Measurements from ENCODE around the gene ZSWIM1.
"Not testable (repeated sequence)": the region's sequence is repeated elsewhere in the genome, so short reads cannot be mapped to it uniquely, and the experiment has no call there.

ZSWIM1 gene

GRCh38 chr20:45853484-45853883 lies 27.5 kb upstream of the ZSWIM1 start:
- DNase-seq (ENCODE audit: extremely low read depth in 1 of 2, low read depth in 1 of 2): no peak

DNA sequence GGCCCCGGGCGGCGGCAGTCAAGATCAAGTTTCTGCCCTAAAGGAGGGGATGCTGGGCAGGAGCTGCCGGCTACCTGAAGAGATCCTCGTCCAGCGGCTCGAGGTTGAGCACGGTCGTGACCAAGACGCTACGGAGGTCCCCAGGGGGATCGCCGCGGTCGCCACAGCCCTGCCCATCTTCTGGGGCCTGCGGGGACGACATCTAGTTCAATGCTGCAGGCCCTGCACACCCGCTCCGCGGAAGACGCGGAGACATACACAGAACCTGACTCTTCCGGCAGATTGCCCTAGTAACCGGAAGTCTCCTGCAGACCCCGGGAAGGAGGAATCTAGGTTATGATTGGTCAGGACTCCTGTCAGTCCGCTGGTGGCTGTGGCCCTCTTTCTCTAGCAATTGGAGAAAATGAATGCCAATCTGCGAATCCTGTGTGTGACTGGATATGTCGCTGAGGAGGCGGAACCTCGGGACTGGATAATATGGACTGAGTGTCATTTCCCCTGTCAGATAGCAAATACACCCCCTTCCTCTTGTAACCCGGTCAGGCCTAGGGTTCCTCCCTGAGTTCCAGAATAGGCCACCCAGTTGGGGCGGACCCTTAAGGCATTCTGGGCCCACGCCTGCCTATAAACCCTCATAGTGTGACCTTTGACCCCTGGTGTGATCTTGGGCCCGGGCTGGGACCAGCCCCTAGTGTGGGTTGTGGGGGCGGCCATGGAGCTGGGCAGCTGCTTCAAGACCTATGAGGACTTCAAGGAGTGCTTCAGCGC lies 23.7 kb upstream of the ZSWIM1 start, which contains the start of the genes ACOT8 and ZSWIM3:
ACOT8 (minus strand) TSS at position 279 of the 768 bp plus-strand sequence; CDS start at position 202, 77 bp downstream.
ZSWIM3 (plus strand) TSS at position 501 of the 768 bp plus-strand sequence; CDS start at position 713, 212 bp downstream.
- peak; percentile 71 to 91 for DNase-seq (ENCODE audit: extremely low read depth in 1 of 2, low read depth in 1 of 2)

- no peak for DNase-seq (ENCODE audit: extremely low read depth in 1 of 2, low read depth in 1 of 2)
These were observed 23.2 kb upstream of the ZSWIM1 start for GRCh38 chr20:45857882-45858216.

DNA sequence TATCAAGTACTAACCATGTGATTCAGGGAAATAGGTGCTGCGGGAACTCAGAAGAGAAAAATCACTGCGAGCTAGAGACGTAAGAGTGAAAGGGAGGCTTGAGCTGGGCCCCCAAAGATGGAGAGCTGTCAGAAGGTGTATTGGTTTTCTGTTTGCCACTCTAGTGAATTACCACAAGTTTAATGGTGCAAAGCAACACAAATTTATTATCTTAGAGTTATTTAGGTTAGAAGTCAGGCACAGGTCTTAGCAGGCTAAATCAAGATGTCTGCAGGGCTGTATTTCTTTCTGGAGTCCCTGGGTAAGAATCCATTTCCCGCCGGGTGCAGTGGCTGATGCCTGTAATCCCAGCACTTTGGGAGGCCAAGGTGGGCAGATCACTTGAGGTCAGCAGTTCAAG lies 21.1 kb upstream of the ZSWIM1 start:
- no peak for DNase-seq (ENCODE audit: extremely low read depth in 1 of 2, low read depth in 1 of 2)

DNA sequence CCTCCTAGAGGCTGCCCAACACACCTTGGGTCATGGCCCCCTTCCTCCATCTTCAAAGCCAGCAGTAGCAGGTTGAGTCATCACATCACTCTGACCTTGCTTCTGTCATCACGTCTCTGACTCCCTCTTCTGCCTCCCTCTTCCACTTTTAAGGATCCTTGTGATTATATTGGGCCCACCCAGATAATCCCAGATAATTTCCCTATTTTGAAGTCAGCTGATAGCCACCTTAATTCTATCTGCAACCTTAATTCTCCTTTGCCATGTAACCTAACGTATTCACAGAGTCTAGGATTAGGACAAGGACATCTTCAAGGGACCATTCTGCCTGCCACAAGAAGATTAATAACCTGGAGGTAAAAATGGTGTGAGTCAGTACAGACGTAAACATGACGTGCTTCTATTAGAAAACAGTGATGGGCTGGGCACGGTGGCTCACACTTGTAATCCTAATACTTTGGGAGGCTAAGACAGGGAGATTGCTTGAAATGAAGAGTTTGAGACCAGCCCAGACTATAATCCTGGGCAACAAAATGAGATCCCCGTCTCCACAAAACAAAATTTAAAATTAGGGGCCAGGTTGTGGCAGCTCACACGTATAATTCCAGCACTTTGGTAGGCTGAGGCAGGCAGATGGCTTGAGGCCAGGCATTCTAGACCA lies 20.3 kb upstream of the ZSWIM1 start:
- no peak for DNase-seq (ENCODE audit: extremely low read depth in 1 of 2, low read depth in 1 of 2)

GRCh38 chr20:45861221-45862075 lies 19.6 kb upstream of the ZSWIM1 start:
- no peak for DNase-seq (ENCODE audit: extremely low read depth in 1 of 2, low read depth in 1 of 2)

DNA sequence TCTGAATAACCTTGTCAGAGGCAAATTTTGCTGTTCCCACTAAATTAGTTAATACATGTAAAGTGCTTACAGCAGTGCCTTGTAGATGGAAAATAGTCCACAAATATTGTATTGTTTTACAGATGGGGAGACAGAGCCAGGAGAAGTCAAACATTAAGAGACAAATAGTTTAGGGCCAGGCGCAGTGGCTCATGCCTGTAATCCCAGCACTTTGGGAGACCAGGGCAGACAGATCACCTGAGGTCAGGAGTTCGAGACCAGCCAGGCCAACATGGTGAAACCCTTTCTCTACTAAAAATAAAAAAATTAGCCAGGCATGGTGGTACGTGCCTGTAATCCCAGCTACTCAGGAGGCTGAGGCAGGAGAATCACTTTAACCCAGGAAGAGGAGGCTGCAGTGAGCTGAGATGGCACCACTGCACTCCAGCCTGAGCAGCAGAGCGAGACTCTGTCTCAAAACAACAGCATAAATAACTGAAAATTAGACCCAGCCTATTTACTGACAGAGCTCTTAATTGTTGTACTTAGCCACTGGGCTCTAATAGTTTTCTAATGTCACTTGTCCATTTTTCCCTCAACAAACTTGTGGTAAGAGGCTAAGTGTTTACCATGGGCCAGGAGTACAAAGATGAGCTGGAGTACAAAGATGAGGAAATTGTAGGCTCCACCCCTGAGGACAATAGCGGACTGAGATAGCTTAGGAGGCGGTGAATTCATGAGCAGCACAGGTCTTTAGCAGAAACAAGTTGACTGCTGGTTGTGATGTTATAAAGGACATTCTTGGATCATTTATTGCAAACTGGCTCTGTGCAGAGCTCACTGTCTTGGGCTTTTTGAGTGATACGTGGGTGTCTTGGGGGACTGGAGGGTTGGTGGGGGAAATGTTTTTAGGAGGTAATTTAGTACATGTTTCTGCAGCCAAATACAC lies 17.2 kb upstream of the ZSWIM1 start:
- DNase-seq (ENCODE audit: extremely low read depth in 1 of 2, low read depth in 1 of 2): no peak

DNA sequence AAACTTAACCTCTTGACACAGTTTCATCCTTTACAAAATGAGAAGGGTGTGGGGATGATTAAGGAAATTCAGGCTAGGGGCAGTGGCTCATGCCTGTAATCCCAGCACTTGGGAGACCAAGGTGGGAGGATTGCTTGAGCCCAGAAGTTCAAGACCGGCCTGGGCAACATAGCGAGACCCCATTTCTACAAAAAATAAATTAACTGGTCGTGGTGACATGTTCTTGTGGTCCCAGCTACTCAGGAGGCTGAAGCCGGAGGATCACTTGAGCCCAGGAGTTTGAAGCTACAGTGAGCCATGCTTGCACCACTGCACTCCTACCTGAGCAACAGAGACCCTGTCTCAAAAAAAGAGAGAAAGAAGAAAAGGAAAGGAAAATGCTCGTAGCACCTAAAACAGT lies 14.6 kb upstream of the ZSWIM1 start:
- DNase-seq (ENCODE audit: extremely low read depth in 1 of 2, low read depth in 1 of 2): no peak

DNA sequence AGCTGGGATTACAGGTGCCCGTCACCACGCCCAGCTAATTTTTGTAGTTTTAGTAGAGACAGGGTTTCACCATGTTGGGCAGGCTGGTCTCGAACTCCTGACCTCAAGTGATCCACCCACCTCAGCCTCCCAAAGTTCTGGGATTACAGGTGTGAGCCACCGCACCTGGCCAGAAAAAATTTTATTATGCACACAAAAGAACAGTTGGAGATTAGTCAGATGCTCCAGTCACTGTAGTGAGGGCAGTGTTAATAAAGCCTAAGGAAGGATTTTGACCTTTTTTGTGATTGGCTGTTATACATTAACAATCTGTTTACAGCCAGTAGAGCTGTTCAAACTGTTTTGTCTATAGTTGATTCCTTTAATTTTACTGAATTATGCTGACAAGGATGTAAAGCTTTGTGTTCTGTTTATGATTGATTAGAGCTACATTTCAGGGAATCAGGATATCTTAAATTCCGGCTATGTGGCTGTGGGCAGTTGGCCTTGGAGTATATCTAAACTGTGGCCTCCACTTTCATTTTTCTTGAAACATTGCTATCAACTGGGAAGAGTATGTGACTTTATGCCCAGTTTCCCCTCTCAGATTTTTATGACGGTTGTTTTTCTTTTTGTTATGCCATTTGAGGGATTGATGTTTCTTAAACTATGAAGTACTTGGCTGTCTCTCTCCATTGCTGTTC lies 13.8 kb upstream of the ZSWIM1 start:
- no peak for DNase-seq (ENCODE audit: extremely low read depth in 1 of 2, low read depth in 1 of 2)

- no peak for DNase-seq (ENCODE audit: extremely low read depth in 1 of 2, low read depth in 1 of 2)
These were observed 13.2 kb upstream of the ZSWIM1 start for GRCh38 chr20:45867819-45868176.

GRCh38 chr20:45872626-45873025 lies 8.4 kb upstream of the ZSWIM1 start:
- DNase-seq (ENCODE audit: extremely low read depth in 1 of 2, low read depth in 1 of 2): no peak

- DNase-seq (ENCODE audit: extremely low read depth in 1 of 2, low read depth in 1 of 2): no peak
These were observed 7.5 kb upstream of the ZSWIM1 start for GRCh38 chr20:45873409-45874103.

DNA sequence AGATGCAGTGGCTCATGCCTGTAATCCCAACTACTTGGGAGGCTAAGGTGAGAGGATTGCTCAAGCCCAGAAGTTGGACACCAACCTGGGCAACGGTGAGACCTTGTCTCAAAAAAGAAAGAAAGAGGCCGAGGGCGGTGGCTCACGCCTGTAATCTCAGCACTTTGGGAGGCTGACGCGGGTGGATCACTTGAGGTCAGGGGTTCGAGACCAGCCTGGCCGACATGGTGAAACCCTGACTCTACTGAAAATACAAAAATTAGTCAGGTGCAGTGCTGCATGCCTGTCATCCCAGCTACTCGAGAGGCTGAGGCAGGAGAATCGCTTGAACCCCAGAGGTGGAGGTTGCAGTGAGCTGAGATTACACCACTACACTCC lies 6.9 kb upstream of the ZSWIM1 start:
- DNase-seq (ENCODE audit: extremely low read depth in 1 of 2, low read depth in 1 of 2): not testable (repeated sequence)

GRCh38 chr20:45874576-45874975 lies 6.5 kb upstream of the ZSWIM1 start:
- DNase-seq (ENCODE audit: extremely low read depth in 1 of 2, low read depth in 1 of 2): no peak

DNA sequence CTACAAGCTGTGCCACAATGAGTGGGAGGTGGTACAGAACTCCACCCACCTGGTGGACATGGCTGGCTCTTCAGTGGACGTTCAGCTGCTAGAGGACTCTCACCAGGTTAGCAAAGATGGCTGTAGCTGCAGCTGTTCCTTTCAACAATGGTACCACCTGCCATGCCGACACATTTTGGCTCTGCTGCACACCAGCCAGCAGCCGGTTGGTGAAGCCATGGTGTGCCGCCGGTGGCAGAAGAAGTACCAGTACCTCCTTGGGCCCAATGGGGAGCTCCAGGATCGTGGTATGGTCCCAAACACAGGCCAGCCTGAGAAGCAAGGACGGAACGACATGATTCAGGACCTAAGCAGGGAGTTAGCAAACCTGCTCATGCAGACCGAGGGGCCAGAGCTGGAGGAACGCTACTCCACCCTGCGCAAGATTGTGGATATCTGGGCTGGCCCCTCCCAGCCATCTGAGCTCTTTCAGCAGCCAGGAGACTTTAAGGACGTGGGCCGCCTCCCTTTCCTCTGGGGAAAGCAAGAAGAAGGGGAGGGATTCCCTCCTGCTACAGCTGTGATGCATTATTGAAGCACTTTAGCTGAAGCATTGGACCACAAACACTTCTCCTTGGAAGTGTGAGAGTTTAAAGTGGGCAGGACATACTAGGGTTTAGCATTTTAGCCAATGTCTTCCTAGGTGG lies 2.8 kb upstream of the ZSWIM1 start:
- DNase-seq (ENCODE audit: extremely low read depth in 1 of 2, low read depth in 1 of 2): no peak

DNA sequence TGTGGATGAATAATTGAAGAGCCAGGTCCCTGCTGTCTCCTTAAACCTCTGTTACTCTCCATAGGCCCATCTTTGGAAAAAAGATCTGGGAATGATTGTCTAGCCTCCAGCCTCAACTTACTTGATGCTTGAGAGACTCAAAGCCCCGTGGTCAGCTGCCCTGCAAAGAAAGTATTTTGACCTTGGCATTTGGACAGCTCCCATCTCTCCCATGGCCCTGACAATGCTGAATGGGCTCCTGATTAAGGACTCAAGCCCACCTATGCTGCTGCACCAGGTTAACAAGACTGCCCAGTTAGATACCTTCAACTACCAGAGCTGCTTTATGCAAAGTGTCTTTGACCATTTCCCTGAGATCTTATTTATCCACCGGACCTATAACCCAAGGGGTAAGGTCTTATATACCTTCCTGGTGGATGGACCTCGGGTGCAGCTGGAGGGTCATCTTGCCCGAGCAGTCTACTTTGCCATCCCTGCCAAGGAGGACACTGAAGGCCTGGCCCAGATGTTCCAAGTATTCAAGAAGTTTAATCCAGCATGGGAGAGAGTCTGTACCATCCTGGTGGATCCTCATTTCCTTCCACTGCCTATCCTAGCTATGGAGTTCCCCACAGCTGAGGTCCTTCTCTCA lies 1.6 kb downstream of the ZSWIM1 start:
- DNase-seq (ENCODE audit: extremely low read depth in 1 of 2, low read depth in 1 of 2): no peak

- no peak for DNase-seq (ENCODE audit: extremely low read depth in 1 of 2, low read depth in 1 of 2)
These were observed 2.1 kb downstream of the ZSWIM1 start for GRCh38 chr20:45883100-45883469.

- DNase-seq (ENCODE audit: extremely low read depth in 1 of 2, low read depth in 1 of 2): no peak
These were observed 5.7 kb downstream of the ZSWIM1 start for GRCh38 chr20:45886590-45887345.
